K562 (cell line): ENCODE data around the gene FOSL2. TPM values are rescaled to one million over a fixed set of nuclear protein-coding genes. Genes with fewer than 3 reads are reported as not detected.

ENCODE experiments used
- DIDO1 ChIP-seq: fragments of 450-650 bp; IDR thresholded peaks from 2 replicates; pipeline ENCODE4 v1.6.1; 2016; ENCODE audit warnings: low read depth, missing biosample characterization, missing genetic modification characterization
- GABPB1 ChIP-seq: sonication (generic); formaldehyde crosslinking; IDR thresholded peaks from 2 replicates; pipeline ENCODE4 v1.8.0; 2022; ENCODE audit warnings: mild to moderate bottlenecking, missing genetic modification reagents
- JUN ChIP-seq, 2 experiments: sonication (generic) in 1 of 2; formaldehyde crosslinking in 1 of 2; IDR thresholded peaks; 2 replicates each; pipeline versions ENCODE4 v1.6.1 to v1.8.0; 2012 to 2022; ENCODE audit warnings: borderline replicate concordance in 2 of 2, mild to moderate bottlenecking in 2 of 2, improper control_type of control experiment in 1 of 2, low read depth in 1 of 2, low read length in 1 of 2, missing genetic modification reagents in 1 of 2
- MTA1 ChIP-seq: fragments of 450-650 bp; IDR thresholded peaks from 2 replicates; pipeline ENCODE4 v1.6.1; 2017; ENCODE audit warnings: borderline replicate concordance
- MTA3 ChIP-seq: fragments of 450-650 bp; formaldehyde crosslinking; IDR thresholded peaks from 2 replicates; pipeline ENCODE4 v1.6.1; 2017; ENCODE audit warnings: mild to moderate bottlenecking, borderline replicate concordance
- TCF7 ChIP-seq: sonication (generic); IDR thresholded peaks from 2 replicates; pipeline ENCODE4 v1.6.1; 2016; ENCODE audit warnings: antibody characterized with exemption, borderline replicate concordance
- ZC3H11A ChIP-seq: IDR thresholded peaks from 2 replicates; pipeline ENCODE4 v1.6.1; 2012; ENCODE audit warnings: low read depth, low read length, improper control_type of control experiment
- ZNF263 ChIP-seq: sonication (generic); formaldehyde crosslinking; IDR thresholded peaks from 2 replicates; pipeline ENCODE4 v1.8.0; 2022; ENCODE audit warnings: mild to moderate bottlenecking, missing genetic modification reagents, borderline replicate concordance
- ZNF431 ChIP-seq: sonication (generic); formaldehyde crosslinking; IDR thresholded peaks from 2 replicates; pipeline ENCODE4 v1.8.0; 2022; ENCODE audit warnings: mild to moderate bottlenecking, missing genetic modification reagents
- polyA plus RNA-seq, 8 experiments: library from polyadenylated mRNA; depleted of rRNA in 4 of 8; stranded (reverse) in 5 of 8; unstranded in 3 of 8; fragments of >200 nt; fragmentation: Nextera tagmentation in 2 of 8; fragmentation: Illumina TruSeq in 1 of 8; extraction: Ambion mirVana in 2 of 8; extraction: Trizol in 1 of 8; gene quantifications; 2 replicates each; pipeline versions ENCODE4 v1.2.1 to v1.2.3, GENCODE V29; 2011 to 2014; ENCODE audit warnings: inconsistent platforms in 1 of 8, missing spikeins in 1 of 8
- total RNA-seq, 7 experiments: library from RNA; depleted of rRNA in 6 of 7; stranded (reverse); fragments of >200 nt in 6 of 7; fragmentation: Illumina TruSeq in 2 of 7; extraction: Trizol in 2 of 7; gene quantifications; 2 replicates each; pipeline versions ENCODE4 v1.2.1 to v1.2.3, GENCODE V29; 2011 to 2021; ENCODE audit warnings: low replicate concordance in 1 of 7
- TF ChIP-seq, protein P1 (sequence below), 2 experiments: fragments of 450-650 bp in 1 of 2; sonication (generic) in 1 of 2; formaldehyde crosslinking in 1 of 2; IDR thresholded peaks in 1 of 2; conservative IDR thresholded peaks in 1 of 2; 2 replicates each; pipeline versions ENCODE4 v1.6.1 to v1.8.1; 2016 to 2023; ENCODE audit warnings: mild to moderate bottlenecking in 2 of 2, moderate library complexity in 2 of 2, inconsistent platforms in 1 of 2, missing genetic modification reagents in 1 of 2
- TF ChIP-seq, protein P2 (sequence below): fragments of 450-650 bp; IDR thresholded peaks from 2 replicates; pipeline ENCODE4 v1.6.1; 2018; ENCODE audit not compliant: partially characterized antibody
- TF ChIP-seq, protein P3 (sequence below): sonication (generic); formaldehyde crosslinking; IDR thresholded peaks from 2 replicates; pipeline ENCODE4 v1.8.0; 2022; ENCODE audit warnings: missing genetic modification reagents, mild to moderate bottlenecking, moderate library complexity, borderline replicate concordance

Gene FOSL2
- total and polyA plus RNA-seq, 9 of the 15 experiments (the other 6 are each of a cell fraction or from before 2014, with no cell fraction given) = 0.04 to 2.9 (median 0.80) TPM

DNA sequence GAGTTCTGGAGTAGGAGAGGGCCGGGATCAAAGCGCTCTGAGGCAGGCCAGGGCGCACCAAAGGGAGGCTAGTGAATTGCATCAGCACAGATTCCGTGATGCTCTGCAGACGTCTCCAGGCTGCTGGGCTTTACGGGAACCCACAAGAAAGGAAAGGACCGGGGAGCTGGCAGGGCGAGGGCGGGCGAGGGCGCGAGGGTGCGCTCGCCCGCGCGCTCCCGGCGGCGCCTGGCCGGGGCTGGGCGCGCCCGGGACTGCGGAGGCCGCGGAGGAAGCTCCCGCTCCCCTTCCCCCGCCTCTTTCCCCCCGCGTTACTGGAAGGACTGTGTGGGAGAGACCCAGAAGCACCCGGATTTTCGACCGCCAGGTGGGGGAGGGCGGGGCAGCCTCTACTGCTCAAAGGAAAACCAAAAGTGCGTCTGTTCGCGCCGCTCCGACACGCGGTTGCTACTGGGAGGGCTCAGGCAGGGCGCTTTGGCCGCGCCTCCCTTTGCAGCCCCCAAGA is 2.4 kb upstream of the FOSL2 start (continued):
- TF ChIP-seq, protein P1, sequence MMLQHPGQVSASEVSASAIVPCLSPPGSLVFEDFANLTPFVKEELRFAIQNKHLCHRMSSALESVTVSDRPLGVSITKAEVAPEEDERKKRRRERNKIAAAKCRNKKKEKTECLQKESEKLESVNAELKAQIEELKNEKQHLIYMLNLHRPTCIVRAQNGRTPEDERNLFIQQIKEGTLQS (IDR thresholded peaks at IDR 0.05) = peak; percentile 50
- TF ChIP-seq, protein P1 (CRISPR knock-in tag; conservative IDR thresholded peaks at IDR 0.05) = no peak
- TF ChIP-seq ZNF431 (CRISPR knock-in tag) = 0 out of 2 replicates have a peak, but pooled peaks have one; percentile 70
- 0 out of 2 replicates have a peak, but pooled peaks have one; percentile 23 for TF ChIP-seq ZNF263
- no peak for TF ChIP-seq MTA3
- TF ChIP-seq ZC3H11A = no peak
- TF ChIP-seq MTA1 = no peak
- peak; percentile 7; the same call in 1 of the 2 replicates for TF ChIP-seq JUN (IDR thresholded peaks at IDR 0.05; ENCODE audit: borderline replicate concordance, low read depth, low read length)
- peak; percentile 32; the same call in 1 of the 2 replicates for TF ChIP-seq JUN (CRISPR knock-in tag; IDR thresholded peaks at IDR 0.05; ENCODE audit: borderline replicate concordance)
- TF ChIP-seq GABPB1 (CRISPR knock-in tag) = no peak
- TF ChIP-seq, protein P2, sequence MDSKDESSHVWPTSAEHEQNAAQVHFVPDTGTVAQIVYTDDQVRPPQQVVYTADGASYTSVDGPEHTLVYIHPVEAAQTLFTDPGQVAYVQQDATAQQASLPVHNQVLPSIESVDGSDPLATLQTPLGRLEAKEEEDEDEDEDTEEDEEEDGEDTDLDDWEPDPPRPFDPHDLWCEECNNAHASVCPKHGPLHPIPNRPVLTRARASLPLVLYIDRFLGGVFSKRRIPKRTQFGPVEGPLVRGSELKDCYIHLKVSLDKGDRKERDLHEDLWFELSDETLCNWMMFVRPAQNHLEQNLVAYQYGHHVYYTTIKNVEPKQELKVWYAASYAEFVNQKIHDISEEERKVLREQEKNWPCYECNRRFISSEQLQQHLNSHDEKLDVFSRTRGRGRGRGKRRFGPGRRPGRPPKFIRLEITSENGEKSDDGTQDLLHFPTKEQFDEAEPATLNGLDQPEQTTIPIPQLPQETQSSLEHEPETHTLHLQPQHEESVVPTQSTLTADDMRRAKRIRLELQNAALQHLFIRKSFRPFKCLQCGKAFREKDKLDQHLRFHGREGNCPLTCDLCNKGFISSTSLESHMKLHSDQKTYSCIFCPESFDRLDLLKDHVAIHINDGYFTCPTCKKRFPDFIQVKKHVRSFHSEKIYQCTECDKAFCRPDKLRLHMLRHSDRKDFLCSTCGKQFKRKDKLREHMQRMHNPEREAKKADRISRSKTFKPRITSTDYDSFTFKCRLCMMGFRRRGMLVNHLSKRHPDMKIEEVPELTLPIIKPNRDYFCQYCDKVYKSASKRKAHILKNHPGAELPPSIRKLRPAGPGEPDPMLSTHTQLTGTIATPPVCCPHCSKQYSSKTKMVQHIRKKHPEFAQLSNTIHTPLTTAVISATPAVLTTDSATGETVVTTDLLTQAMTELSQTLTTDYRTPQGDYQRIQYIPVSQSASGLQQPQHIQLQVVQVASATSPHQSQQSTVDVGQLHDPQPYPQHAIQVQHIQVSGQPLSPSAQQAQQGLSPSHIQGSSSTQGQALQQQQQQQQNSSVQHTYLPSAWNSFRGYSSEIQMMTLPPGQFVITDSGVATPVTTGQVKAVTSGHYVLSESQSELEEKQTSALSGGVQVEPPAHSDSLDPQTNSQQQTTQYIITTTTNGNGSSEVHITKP = no peak
- TF ChIP-seq, protein P3, sequence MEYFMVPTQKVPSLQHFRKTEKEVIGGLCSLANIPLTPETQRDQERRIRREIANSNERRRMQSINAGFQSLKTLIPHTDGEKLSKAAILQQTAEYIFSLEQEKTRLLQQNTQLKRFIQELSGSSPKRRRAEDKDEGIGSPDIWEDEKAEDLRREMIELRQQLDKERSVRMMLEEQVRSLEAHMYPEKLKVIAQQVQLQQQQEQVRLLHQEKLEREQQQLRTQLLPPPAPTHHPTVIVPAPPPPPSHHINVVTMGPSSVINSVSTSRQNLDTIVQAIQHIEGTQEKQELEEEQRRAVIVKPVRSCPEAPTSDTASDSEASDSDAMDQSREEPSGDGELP (CRISPR knock-in tag) = peak; percentile 40; the same call in 1 of the 2 replicates
- no peak for TF ChIP-seq DIDO1 (tag)
- no peak for TF ChIP-seq TCF7
